Measurements from ENCODE around the gene MPI.

Gene MPI, protein sequence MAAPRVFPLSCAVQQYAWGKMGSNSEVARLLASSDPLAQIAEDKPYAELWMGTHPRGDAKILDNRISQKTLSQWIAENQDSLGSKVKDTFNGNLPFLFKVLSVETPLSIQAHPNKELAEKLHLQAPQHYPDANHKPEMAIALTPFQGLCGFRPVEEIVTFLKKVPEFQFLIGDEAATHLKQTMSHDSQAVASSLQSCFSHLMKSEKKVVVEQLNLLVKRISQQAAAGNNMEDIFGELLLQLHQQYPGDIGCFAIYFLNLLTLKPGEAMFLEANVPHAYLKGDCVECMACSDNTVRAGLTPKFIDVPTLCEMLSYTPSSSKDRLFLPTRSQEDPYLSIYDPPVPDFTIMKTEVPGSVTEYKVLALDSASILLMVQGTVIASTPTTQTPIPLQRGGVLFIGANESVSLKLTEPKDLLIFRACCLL

GRCh38 chr15:74889883-74890664 lies at the start of gene MPI:
Gene MPI (plus strand): TSS chr15:74890042. CDS start chr15:74890074, 32 bp downstream.
- no peak for DNase-seq (ENCODE audit: low read depth)

GRCh38 chr15:74840851-74841775 lies 48.7 kb upstream of the MPI start:
- DNase-seq (ENCODE audit: low read depth), result no peak

DNA sequence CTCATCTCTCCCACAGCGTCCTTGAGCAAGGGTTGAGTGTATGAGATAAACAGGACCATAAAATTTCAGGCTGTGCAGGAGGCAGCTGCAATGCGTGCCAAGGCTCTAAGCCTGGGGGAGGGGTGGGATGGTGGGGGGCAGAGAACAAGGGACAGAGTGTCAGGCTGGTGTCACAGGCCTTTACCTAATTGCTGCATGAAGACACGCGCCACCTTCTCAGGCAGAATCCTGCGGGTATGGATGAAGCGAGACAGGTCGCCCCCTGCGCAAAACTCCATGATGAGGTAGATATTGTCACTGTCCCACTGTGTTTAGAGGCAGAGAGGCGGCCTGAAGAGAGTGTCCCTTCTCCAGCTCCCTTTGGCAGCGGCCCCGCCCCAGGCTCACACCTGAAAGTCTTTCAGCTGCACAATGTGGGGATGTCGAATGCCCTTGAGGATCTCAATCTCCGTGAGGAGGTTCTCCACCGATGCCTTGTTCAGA lies 47.9 kb upstream of the MPI start:
- DNase-seq (ENCODE audit: low read depth), result no peak

- no peak for DNase-seq (ENCODE audit: low read depth)
These were observed 47.0 kb upstream of the MPI start, which contains the start of gene ULK3 for GRCh38 chr15:74842581-74843444. Gene ULK3 (minus strand): TSS chr15:74843156. CDS start chr15:74843105, 51 bp downstream.

DNA sequence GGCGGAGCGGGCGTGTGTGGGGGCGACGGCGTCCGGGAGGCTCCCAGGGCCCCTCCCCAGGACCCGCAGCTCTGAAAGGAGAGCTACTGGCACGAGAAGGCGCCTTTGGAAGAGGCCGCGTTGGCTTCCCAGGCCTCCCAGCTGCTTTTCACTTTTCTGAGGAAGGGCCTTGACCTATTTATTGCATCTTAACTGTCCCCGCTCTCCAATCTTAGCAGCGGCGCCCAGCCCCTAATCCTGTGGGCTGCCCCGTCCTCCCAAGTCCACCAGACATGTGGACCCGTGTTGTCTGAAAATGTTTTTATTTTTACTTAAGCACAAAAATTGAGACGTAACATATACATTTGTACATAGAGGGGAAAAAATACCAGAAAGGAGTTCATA lies 46.4 kb upstream of the MPI start:
- DNase-seq (ENCODE audit: low read depth), result no peak

DNA sequence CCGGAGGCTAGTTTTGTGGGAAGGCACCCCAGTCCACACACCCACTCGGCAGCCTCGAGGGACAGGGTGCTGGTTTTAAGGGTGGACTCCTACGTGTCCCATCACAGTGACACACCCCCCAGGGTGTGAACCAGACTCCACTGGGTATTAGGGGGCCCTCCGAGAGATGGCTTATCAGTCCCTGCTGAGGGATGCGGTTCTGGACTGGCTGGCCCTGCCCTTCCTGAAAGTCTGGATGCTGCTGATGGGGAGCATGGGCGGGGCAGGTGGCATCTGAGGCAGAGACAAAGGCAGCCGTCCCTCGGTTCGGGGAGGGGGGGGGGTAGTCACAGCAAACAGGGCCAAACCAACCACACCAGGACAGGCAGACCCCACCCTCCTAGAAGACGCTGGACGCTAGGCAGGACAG lies 45.9 kb upstream of the MPI start:
- DNase-seq (ENCODE audit: low read depth), result no peak

DNA sequence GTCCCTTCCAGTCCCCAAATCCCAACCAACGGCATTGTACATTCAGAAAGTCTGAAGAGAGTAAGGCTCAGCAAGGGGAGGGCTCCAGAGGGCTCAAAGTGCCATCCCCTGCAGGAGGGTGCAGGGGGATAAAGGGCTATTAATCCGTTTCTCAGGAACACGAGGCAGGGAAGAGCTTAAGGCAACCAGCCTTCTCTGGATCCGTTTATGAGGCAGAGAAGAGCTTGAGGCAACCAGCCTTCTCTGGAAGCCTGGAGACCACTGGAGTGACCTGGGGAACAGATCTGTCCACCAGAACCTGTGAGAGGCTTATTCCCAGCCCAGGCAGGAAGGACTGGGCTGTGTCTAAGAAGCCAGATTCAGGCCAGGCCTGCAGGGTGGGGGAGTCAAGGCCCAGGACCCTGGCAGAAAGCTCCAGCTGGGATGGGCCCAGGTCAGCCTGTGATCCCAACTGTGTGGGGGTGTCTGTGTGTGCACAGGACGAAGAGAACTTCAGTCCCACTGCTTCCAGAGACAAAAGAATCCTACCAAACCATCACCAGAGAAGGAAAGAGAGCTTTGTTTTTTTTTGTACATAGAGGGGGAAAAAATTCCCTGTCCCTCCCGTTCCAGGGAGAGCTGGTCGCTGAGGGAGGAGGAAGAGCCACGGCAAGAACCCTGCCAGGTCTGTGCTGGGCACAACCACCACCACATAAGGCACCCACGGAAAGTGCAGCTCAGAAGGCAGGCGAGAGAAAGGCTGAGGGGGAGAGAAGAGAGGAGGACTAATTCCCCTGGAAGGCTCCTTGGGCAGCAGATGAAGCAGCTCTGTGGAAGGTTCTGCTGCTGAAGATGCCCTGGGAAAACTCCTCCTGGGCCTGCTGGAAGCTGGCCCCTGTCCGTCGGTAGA lies 45.3 kb upstream of the MPI start:
- DNase-seq (ENCODE audit: low read depth), result no peak

DNA sequence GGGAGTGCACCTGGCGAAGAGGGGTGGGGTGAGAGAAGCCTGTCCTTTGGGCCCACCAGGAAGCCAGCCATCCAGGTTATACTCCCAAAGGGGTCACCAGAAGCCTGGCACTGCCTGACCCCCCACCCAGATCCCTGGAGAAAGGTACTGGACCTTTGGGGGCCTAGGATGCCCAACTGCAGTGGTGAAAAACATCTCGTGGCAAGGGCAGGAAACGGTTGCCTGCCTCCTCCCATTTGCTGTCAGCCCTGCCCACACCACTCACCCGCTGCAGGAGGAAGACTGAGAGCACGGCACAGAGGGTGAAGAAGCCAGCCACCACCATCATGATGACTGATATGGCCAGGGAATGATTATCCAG lies 44.7 kb upstream of the MPI start:
- DNase-seq (ENCODE audit: low read depth), result no peak

DNA sequence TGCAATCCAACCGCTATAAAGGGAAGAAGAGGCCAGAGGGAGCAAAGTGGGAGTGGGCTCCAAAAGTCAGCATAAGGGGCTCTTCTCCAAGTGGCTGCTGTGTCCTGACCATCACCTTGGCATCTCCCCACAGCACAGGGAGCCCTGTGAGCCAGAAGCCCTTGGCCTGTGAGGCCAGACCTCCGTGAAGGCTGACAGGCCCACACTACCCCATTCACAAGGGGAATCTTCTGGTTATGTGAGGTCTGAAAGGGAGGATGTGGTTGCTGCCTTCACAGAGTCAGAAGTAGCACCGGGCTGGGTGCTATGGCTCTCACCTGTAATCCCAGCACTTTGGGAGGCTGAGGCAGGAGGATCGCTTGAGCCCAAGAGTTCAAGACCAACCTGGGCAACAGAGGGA lies 44.3 kb upstream of the MPI start:
- DNase-seq (ENCODE audit: low read depth), result no peak

DNA sequence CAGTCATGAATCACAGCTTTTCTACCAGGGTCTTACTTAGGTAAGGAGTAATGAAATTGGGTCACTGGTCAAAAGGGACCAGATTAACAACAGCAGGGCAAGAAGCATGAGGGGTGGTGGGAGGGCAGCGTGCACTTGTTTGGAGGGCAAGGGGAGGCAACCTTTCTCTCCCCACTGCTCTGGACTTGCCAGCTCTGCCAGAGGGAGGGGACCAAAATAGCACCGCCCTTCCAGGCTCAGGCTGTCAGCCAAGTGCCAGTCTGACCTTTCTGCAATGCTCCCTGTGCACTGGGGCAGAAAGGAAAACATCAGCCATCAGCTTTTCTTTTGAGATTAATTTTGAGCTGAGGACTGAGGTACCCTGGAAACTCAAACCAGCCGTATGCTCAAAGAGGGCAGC lies 42.4 kb upstream of the MPI start:
- DNase-seq (ENCODE audit: low read depth), result no peak

GRCh38 chr15:74850393-74850792 lies 39.4 kb upstream of the MPI start:
- no peak for DNase-seq (ENCODE audit: low read depth)

DNA sequence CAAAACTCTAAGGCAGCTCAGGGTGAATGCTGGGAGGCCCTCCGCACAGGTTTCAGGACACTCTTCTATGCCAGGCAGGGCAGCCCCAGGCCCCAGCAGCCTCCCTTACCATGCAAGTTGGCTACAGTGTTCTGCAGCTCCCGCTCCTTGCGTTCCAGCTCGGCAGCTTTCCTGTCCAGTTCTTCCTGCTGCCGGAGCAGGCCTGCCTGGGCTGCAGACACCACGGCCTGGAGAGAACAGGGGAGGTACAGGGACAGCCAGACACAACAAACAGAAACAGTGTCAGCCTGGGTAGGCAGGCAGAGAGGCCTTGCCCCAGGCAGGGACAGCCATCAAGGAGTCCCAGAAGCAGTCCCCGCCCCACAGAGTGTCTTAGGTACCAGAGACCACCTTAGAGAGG lies 37.9 kb upstream of the MPI start:
- DNase-seq (ENCODE audit: low read depth), result no peak

- DNase-seq (ENCODE audit: low read depth), result no peak
These were observed 35.3 kb upstream of the MPI start for GRCh38 chr15:74854453-74855022.

GRCh38 chr15:74855857-74856256 lies 34.0 kb upstream of the MPI start:
- no peak for DNase-seq (ENCODE audit: low read depth)

DNA sequence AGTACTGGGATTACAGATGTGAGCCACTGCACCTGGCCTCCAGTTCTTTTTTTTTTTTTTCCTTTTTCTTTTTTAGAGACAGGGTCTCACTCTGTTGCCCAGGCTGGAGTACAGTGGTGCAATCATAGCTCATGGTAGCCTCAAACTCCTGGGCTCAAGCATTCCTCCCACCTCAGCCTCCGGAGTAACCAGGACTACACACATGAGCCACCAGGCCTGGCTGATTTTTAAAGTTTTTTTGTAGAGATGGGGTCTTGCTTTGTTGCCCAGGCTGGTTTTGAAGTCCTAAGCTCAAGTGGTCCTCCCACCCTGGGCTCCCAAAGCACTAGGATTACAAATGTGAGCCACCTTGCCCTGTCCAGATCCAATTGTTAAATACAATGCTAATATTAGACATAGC lies 33.3 kb upstream of the MPI start:
- no peak for DNase-seq (ENCODE audit: low read depth)

DNA sequence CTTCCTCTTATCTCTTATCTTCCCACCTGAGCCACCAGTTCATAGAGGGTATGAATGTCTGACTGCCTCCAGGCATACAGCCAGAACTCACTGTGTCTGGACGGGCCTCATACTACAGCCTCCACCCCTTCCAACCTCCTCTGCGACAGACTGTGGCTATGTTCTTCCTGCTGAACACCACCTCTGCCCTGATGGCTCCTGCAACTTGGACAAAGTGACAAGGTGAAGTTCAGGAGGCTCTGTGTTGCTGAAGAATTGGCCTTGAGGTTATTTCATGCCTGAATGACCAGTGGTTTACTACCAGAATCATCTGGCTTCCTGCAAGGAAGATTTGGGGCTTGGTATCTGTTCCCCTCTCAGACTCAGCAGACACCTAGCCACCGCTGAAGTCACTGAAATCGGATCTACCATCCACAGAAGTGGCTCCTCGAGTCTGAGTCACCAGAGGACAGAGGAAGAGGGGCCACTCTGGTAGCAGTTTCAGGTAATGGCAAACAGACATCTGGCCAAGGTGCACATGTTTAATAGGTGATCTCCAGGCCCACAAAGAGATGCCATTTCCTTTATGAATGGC lies 32.7 kb upstream of the MPI start:
- DNase-seq (ENCODE audit: low read depth), result no peak

- DNase-seq (ENCODE audit: low read depth), result no peak
These were observed 32.0 kb upstream of the MPI start for GRCh38 chr15:74857671-74858368.

- DNase-seq (ENCODE audit: low read depth), result no peak
These were observed 31.5 kb upstream of the MPI start for GRCh38 chr15:74858369-74858740.
